Measurements from ENCODE around the gene ATP9B.

Gene ATP9B

DNA sequence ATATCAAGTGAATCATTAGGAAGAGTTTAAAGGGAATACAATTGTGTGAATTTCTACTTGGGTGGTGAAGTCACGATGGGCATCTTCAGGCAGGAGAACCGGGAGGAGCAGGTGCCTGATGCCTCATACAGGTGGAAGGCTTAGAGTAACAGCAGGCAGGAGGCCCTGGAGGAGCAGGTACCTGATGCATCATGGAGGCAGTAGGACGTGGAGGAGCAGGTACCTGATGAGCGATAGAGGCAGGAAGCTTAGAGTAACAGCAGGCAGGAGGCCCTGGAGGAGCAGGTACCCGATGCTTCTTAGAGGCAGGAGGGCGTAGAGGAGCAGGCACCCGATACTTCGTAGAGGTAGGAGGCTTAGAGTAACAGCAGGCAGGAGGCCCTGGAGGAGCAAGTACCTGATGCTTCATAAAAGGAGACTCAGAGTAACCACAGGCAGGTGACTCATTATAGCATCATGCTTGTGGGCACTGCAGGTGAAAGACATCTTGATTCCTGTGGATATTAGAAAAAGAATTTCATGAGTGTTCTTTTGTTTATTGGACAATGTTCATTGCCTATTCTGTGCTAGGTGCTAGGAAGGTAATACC is 133.9 kb downstream of the ATP9B start (continued):
- TF ChIP-seq ZNF600 (tag by site-specific recombination; IDR thresholded peaks at IDR 0.05) (no peak), SCRT2 (tag by site-specific recombination; IDR thresholded peaks at IDR 0.05) (peak; percentile 66), ZNF658 (tag by site-specific recombination; IDR thresholded peaks at IDR 0.05) (no peak), ZBTB17 (tag by site-specific recombination; IDR thresholded peaks at IDR 0.05) (no peak), ZNF629 (tag by site-specific recombination; IDR thresholded peaks at IDR 0.05) (no peak), SCRT1 (tag by site-specific recombination; IDR thresholded peaks at IDR 0.05; ENCODE audit: borderline replicate concordance) (0 out of 2 replicates have a peak, but pooled peaks have one; percentile 25), ZNF843 (tag by site-specific recombination; IDR thresholded peaks at IDR 0.05) (no peak), ZNF654 (tag by site-specific recombination; IDR thresholded peaks at IDR 0.05; ENCODE audit: low read depth) (no peak), ZNF248 (tag by site-specific recombination; IDR thresholded peaks at IDR 0.05) (no peak)
- TF ChIP-seq, protein P1, sequence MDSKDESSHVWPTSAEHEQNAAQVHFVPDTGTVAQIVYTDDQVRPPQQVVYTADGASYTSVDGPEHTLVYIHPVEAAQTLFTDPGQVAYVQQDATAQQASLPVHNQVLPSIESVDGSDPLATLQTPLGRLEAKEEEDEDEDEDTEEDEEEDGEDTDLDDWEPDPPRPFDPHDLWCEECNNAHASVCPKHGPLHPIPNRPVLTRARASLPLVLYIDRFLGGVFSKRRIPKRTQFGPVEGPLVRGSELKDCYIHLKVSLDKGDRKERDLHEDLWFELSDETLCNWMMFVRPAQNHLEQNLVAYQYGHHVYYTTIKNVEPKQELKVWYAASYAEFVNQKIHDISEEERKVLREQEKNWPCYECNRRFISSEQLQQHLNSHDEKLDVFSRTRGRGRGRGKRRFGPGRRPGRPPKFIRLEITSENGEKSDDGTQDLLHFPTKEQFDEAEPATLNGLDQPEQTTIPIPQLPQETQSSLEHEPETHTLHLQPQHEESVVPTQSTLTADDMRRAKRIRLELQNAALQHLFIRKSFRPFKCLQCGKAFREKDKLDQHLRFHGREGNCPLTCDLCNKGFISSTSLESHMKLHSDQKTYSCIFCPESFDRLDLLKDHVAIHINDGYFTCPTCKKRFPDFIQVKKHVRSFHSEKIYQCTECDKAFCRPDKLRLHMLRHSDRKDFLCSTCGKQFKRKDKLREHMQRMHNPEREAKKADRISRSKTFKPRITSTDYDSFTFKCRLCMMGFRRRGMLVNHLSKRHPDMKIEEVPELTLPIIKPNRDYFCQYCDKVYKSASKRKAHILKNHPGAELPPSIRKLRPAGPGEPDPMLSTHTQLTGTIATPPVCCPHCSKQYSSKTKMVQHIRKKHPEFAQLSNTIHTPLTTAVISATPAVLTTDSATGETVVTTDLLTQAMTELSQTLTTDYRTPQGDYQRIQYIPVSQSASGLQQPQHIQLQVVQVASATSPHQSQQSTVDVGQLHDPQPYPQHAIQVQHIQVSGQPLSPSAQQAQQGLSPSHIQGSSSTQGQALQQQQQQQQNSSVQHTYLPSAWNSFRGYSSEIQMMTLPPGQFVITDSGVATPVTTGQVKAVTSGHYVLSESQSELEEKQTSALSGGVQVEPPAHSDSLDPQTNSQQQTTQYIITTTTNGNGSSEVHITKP (tag by site-specific recombination; IDR thresholded peaks at IDR 0.05): no peak

- no peaks in the 10 kb centered on the region for H3K4me1 ChIP-seq (ENCODE audit: control insufficient read depth, insufficient read depth, low read length)
- no peaks in the 10 kb centered on the region for H3K9me3 ChIP-seq (ENCODE audit: control insufficient read depth, insufficient read depth, low read depth, low read length)
- POLR2A ChIA-PET: no interaction called here
- H3K4me3 ChIP-seq (ENCODE audit: low read depth, low read length): no peak overlapping the region
- H3K27ac ChIP-seq (ENCODE audit: extremely low read depth, low read depth, low read length): no peak overlapping the region
- CTCF ChIA-PET: interaction anchor here (0.7 kb wide), 1 partner anchor 11 kb away, joined by 3 read pairs; no protein-coding TSS in a partner anchor
- H3K36me3 ChIP-seq (ENCODE audit: control insufficient read depth in 2 of 2, insufficient read depth in 1 of 2, low read length in 2 of 2): peaks cover 4 to 11% of the 10 kb centered on the region in 2 experiments; a peak in 2 of 3 replicates
- TF ChIP-seq ATF2 (tag by site-specific recombination; IDR thresholded peaks at IDR 0.05; ENCODE audit: low read depth): no peak
- TF ChIP-seq ZNF10 (tag by site-specific recombination; IDR thresholded peaks at IDR 0.05): no peak
- TF ChIP-seq, protein P2, sequence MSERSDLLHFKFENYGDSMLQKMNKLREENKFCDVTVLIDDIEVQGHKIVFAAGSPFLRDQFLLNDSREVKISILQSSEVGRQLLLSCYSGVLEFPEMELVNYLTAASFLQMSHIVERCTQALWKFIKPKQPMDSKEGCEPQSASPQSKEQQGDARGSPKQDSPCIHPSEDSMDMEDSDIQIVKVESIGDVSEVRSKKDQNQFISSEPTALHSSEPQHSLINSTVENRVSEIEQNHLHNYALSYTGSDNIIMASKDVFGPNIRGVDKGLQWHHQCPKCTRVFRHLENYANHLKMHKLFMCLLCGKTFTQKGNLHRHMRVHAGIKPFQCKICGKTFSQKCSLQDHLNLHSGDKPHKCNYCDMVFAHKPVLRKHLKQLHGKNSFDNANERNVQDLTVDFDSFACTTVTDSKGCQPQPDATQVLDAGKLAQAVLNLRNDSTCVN (tag by site-specific recombination; optimal IDR thresholded peaks at IDR 0.05): no peak
- TF ChIP-seq ZBTB44 (tag by site-specific recombination; IDR thresholded peaks at IDR 0.05): no peak
- no peak for TF ChIP-seq ZNF449 (tag by site-specific recombination; IDR thresholded peaks at IDR 0.05)
- TF ChIP-seq ZNF747 (tag by site-specific recombination; IDR thresholded peaks at IDR 0.05): no peak
- no peak for TF ChIP-seq ZNF585B (tag by site-specific recombination; IDR thresholded peaks at IDR 0.05)
- TF ChIP-seq GLI4 (tag by site-specific recombination; IDR thresholded peaks at IDR 0.05): no peak
- TF ChIP-seq ZNF112 (tag by site-specific recombination; IDR thresholded peaks at IDR 0.05): no peak
- TF ChIP-seq ZNF132 (tag by site-specific recombination; IDR thresholded peaks at IDR 0.05; ENCODE audit: borderline replicate concordance): no peak
- TF ChIP-seq MZF1 (tag by site-specific recombination; IDR thresholded peaks at IDR 0.05; ENCODE audit: borderline replicate concordance): no peak
- TF ChIP-seq ZNF292 (tag by site-specific recombination; IDR thresholded peaks at IDR 0.05; ENCODE audit: borderline replicate concordance, low read depth): no peak
Observed at GRCh38 chr18:79204889-79205807, 136.0 kb downstream of the ATP9B start.

Data from HEK293 (cell line).